ENCODE measurements around the gene SASS6.
A peak's percentile ranks its signal among the peaks of the same experiment; 100 is the strongest.

The SASS6 gene

GRCh38 chr1:100070201-100070939, 62.4 kb downstream of the SASS6 start:
- H2BK120ac ChIP-seq (ENCODE audit: low read depth, low read length), result no peak overlapping the region
- H3K36me3 ChIP-seq (ENCODE audit: control insufficient read depth, insufficient read depth, low read length), result peaks cover 6% of the 10 kb centered on the region
- no peak overlapping the region for H3K23ac ChIP-seq (ENCODE audit: low read length)

GRCh38 chr1:100065969-100066227, 66.8 kb downstream of the SASS6 start:
- H3K4me3 ChIP-seq (ENCODE audit: low read length), result no peak overlapping the region
- H3K9ac ChIP-seq (ENCODE audit: low read length), result no peak overlapping the region
- H3K4me2 ChIP-seq (ENCODE audit: low read length), result no peak overlapping the region
- no peak overlapping the region for H2BK5ac ChIP-seq (ENCODE audit: low read length)
- H2AK5ac ChIP-seq (ENCODE audit: low read length), result no peak overlapping the region
- no peak for DNase-seq
- no peak overlapping the region for H2BK120ac ChIP-seq (ENCODE audit: low read depth, low read length)
- H3K56ac ChIP-seq (ENCODE audit: low read length), result no peak overlapping the region
- H4K5ac ChIP-seq (ENCODE audit: low read length), result no peak overlapping the region
- no peaks in the 10 kb centered on the region for H3K27me3 ChIP-seq (ENCODE audit: insufficient read depth, low read length, poor library complexity)
- H3K79me1 ChIP-seq (ENCODE audit: low read length), result peaks cover 3% of the 10 kb centered on the region
- no peak overlapping the region for H3K4ac ChIP-seq (ENCODE audit: low read depth, low read length)
- no peak overlapping the region for H3K27ac ChIP-seq (ENCODE audit: low read depth, low read length)
- peaks cover 4% of the 10 kb centered on the region for H3K36me3 ChIP-seq (ENCODE audit: control insufficient read depth, insufficient read depth, low read length)
- H3K23ac ChIP-seq (ENCODE audit: low read length), result no peak overlapping the region
- H2BK15ac ChIP-seq (replicated peaks; ENCODE audit: low read depth), result no peak overlapping the region
- H3K4me1 ChIP-seq (ENCODE audit: control insufficient read depth, low read depth, low read length), result no peaks in the 10 kb centered on the region
- no peaks in the 10 kb centered on the region for H3K79me2 ChIP-seq (ENCODE audit: control insufficient read depth, insufficient read depth, low read length)
- H3K18ac ChIP-seq (ENCODE audit: low read length), result no peak overlapping the region
- no CpG with 5 or more reads among the region's 2 CpGs for WGBS (ENCODE audit: extremely low coverage, insufficient coverage, low lambda C conversion rate)
- H4K8ac ChIP-seq (ENCODE audit: low read depth, low read length), result no peak overlapping the region

More at GRCh38 chr1:100070201-100070939, 62.4 kb downstream of the SASS6 start:
- H2AK5ac ChIP-seq (ENCODE audit: low read length), result no peak overlapping the region
- DNase-seq, result no peak
- no peaks in the 10 kb centered on the region for H3K27me3 ChIP-seq (ENCODE audit: insufficient read depth, low read length, poor library complexity)
- no peaks in the 10 kb centered on the region for H3K79me2 ChIP-seq (ENCODE audit: control insufficient read depth, insufficient read depth, low read length)
- no peak overlapping the region for H2BK5ac ChIP-seq (ENCODE audit: low read length)
- H3K4me1 ChIP-seq (ENCODE audit: control insufficient read depth, low read depth, low read length), result no peaks in the 10 kb centered on the region
- peaks cover 9% of the 10 kb centered on the region for H3K79me1 ChIP-seq (ENCODE audit: low read length)
- no peak overlapping the region for H3K9ac ChIP-seq (ENCODE audit: low read length)
- WGBS (ENCODE audit: extremely low coverage, insufficient coverage, low lambda C conversion rate), result no CpG with 5 or more reads among the region's 5 CpGs
- no peak overlapping the region for H4K5ac ChIP-seq (ENCODE audit: low read length)
- no peak overlapping the region for H3K4me2 ChIP-seq (ENCODE audit: low read length)
- no peak overlapping the region for H4K8ac ChIP-seq (ENCODE audit: low read depth, low read length)
- no peak overlapping the region for H3K4ac ChIP-seq (ENCODE audit: low read depth, low read length)
- H2BK15ac ChIP-seq (replicated peaks; ENCODE audit: low read depth), result no peak overlapping the region
- H3K18ac ChIP-seq (ENCODE audit: low read length), result no peak overlapping the region
- no peak overlapping the region for H3K4me3 ChIP-seq (ENCODE audit: low read length)
- H3K27ac ChIP-seq (ENCODE audit: low read depth, low read length), result no peak overlapping the region
- H3K56ac ChIP-seq (ENCODE audit: low read length), result no peak overlapping the region

GRCh38 chr1:100065183-100065968, 67.4 kb downstream of the SASS6 start:
- Histone ChIP-seq H3K4me3 (ENCODE audit: low read length) (no peak overlapping the region), H2AK5ac (ENCODE audit: low read length) (no peak overlapping the region), H3K4ac (ENCODE audit: low read depth, low read length) (no peak overlapping the region), H2BK5ac (ENCODE audit: low read length) (no peak overlapping the region), H3K9ac (ENCODE audit: low read length) (no peak overlapping the region), H3K56ac (ENCODE audit: low read length) (no peak overlapping the region), H3K23ac (ENCODE audit: low read length) (no peak overlapping the region), H3K27ac (ENCODE audit: low read depth, low read length) (no peak overlapping the region), H3K18ac (ENCODE audit: low read length) (no peak overlapping the region), H4K5ac (ENCODE audit: low read length) (no peak overlapping the region), H3K79me2 (ENCODE audit: control insufficient read depth, insufficient read depth, low read length) (no peaks in the 10 kb centered on the region), H3K4me2 (ENCODE audit: low read length) (no peak overlapping the region), H2BK120ac (ENCODE audit: low read depth, low read length) (no peak overlapping the region), H3K27me3 (ENCODE audit: insufficient read depth, low read length, poor library complexity) (no peaks in the 10 kb centered on the region), H3K36me3 (ENCODE audit: control insufficient read depth, insufficient read depth, low read length) (peaks cover 6% of the 10 kb centered on the region), H4K8ac (ENCODE audit: low read depth, low read length) (no peak overlapping the region), H3K79me1 (ENCODE audit: low read length) (peaks cover 3% of the 10 kb centered on the region), H3K4me1 (ENCODE audit: control insufficient read depth, low read depth, low read length) (no peaks in the 10 kb centered on the region), H2BK15ac (replicated peaks; ENCODE audit: low read depth) (no peak overlapping the region)
- WGBS (ENCODE audit: extremely low coverage, insufficient coverage, low lambda C conversion rate), result 100% methylated on average over 1 of the region's 1 CpG
- peak; percentile 14 for DNase-seq

GRCh38 chr1:100061681-100062080, 71.0 kb downstream of the SASS6 start:
- Histone ChIP-seq H3K4me2 (ENCODE audit: low read length) (no peak overlapping the region), H3K23ac (ENCODE audit: low read length) (no peak overlapping the region), H3K79me2 (ENCODE audit: control insufficient read depth, insufficient read depth, low read length) (peaks cover 1% of the 10 kb centered on the region), H2BK120ac (ENCODE audit: low read depth, low read length) (no peak overlapping the region), H3K36me3 (ENCODE audit: control insufficient read depth, insufficient read depth, low read length) (peaks cover 2% of the 10 kb centered on the region), H3K27ac (ENCODE audit: low read depth, low read length) (no peak overlapping the region), H2BK15ac (replicated peaks; ENCODE audit: low read depth) (no peak overlapping the region), H2AK5ac (ENCODE audit: low read length) (no peak overlapping the region), H2BK5ac (ENCODE audit: low read length) (no peak overlapping the region), H3K27me3 (ENCODE audit: insufficient read depth, low read length, poor library complexity) (no peaks in the 10 kb centered on the region), H3K4ac (ENCODE audit: low read depth, low read length) (no peak overlapping the region), H3K9ac (ENCODE audit: low read length) (no peak overlapping the region), H3K4me1 (ENCODE audit: control insufficient read depth, low read depth, low read length) (no peaks in the 10 kb centered on the region), H3K79me1 (ENCODE audit: low read length) (peaks cover 2% of the 10 kb centered on the region), H4K5ac (ENCODE audit: low read length) (no peak overlapping the region), H3K4me3 (ENCODE audit: low read length) (no peak overlapping the region), H3K18ac (ENCODE audit: low read length) (no peak overlapping the region), H3K56ac (ENCODE audit: low read length) (no peak overlapping the region), H4K8ac (ENCODE audit: low read depth, low read length) (no peak overlapping the region)
- peak; percentile 37 for DNase-seq
- WGBS (ENCODE audit: extremely low coverage, insufficient coverage, low lambda C conversion rate), result no CpG with 5 or more reads among the region's 3 CpGs

- no peak overlapping the region for H3K18ac ChIP-seq (ENCODE audit: low read length)
- no peak overlapping the region for H3K56ac ChIP-seq (ENCODE audit: low read length)
- peaks cover 6% of the 10 kb centered on the region for H3K79me1 ChIP-seq (ENCODE audit: low read length)
- H2BK5ac ChIP-seq (ENCODE audit: low read length), result no peak overlapping the region
- no peak overlapping the region for H3K4me3 ChIP-seq (ENCODE audit: low read length)
- no CpG with 5 or more reads among the region's 4 CpGs for WGBS (ENCODE audit: extremely low coverage, insufficient coverage, low lambda C conversion rate)
- no peaks in the 10 kb centered on the region for H3K36me3 ChIP-seq (ENCODE audit: control insufficient read depth, insufficient read depth, low read length)
- H4K5ac ChIP-seq (ENCODE audit: low read length), result no peak overlapping the region
- H3K27ac ChIP-seq (ENCODE audit: low read depth, low read length), result no peak overlapping the region
- no peak overlapping the region for H3K4me2 ChIP-seq (ENCODE audit: low read length)
- peaks cover 9% of the 10 kb centered on the region for H3K4me1 ChIP-seq (ENCODE audit: control insufficient read depth, low read depth, low read length)
- H3K9ac ChIP-seq (ENCODE audit: low read length), result no peak overlapping the region
- peaks cover 25% of the 10 kb centered on the region for H3K79me2 ChIP-seq (ENCODE audit: control insufficient read depth, insufficient read depth, low read length)
- no peak overlapping the region for H3K4ac ChIP-seq (ENCODE audit: low read depth, low read length)
- H2BK120ac ChIP-seq (ENCODE audit: low read depth, low read length), result no peak overlapping the region
- H3K23ac ChIP-seq (ENCODE audit: low read length), result no peak overlapping the region
- no peak overlapping the region for H2AK5ac ChIP-seq (ENCODE audit: low read length)
- no peaks in the 10 kb centered on the region for H3K27me3 ChIP-seq (ENCODE audit: insufficient read depth, low read length, poor library complexity)
- DNase-seq, result no peak
- H4K8ac ChIP-seq (ENCODE audit: low read depth, low read length), result no peak overlapping the region
- no peak overlapping the region for H2BK15ac ChIP-seq (replicated peaks; ENCODE audit: low read depth)
Observed at GRCh38 chr1:100053727-100054126, 79.0 kb downstream of the SASS6 start.
